Liver (tissue), 9 donors: ENCODE data around the gene QRICH1. TPM values are rescaled to one million over a fixed set of nuclear protein-coding genes. Genes with fewer than 3 reads are reported as not detected.

Experiments used
- DNase-seq: peaks from one replicate; pipeline ENCODE4 v3.0.0-alpha.2; 2017; ENCODE audit warnings: low spot score
- H3K27ac ChIP-seq, 2 donors: one replicate each; pipeline ENCODE4 v1.7.0; 2013; ENCODE audit warnings: inconsistent platforms in 2 of 2, low read length in 2 of 2, control low read depth in 1 of 2, low read depth in 1 of 2, mild to moderate bottlenecking in 1 of 2
- H3K27me3 ChIP-seq, 4 donors: one replicate each; pipeline versions ENCODE4 v1.6.1 to v1.7.0; 2013; ENCODE audit warnings: low read length in 3 of 4, inconsistent platforms in 1 of 4, mild to moderate bottlenecking in 1 of 4, moderate library complexity in 1 of 4; ENCODE audit not compliant: control insufficient read depth in 4 of 4, insufficient read depth in 4 of 4
- H3K36me3 ChIP-seq, 4 donors: one replicate each; pipeline versions ENCODE4 v1.6.1 to v1.7.0; 2013; ENCODE audit warnings: low read length in 3 of 4, mild to moderate bottlenecking in 3 of 4, low read depth in 1 of 4, moderate library complexity in 1 of 4; ENCODE audit not compliant: control insufficient read depth in 4 of 4, insufficient read depth in 3 of 4
- H3K4me1 ChIP-seq, 4 donors: one replicate each; pipeline versions ENCODE4 v1.6.1 to v1.7.0; 2013; ENCODE audit warnings: low read length in 3 of 4, mild to moderate bottlenecking in 3 of 4, moderate library complexity in 1 of 4; ENCODE audit not compliant: control insufficient read depth in 4 of 4, insufficient read depth in 4 of 4
- H3K4me3 ChIP-seq, 3 donors: one replicate each; pipeline versions ENCODE4 v1.6.1 to v1.7.0; 2013; ENCODE audit warnings: low read length in 3 of 3, control low read depth in 1 of 3, low read depth in 1 of 3, mild to moderate bottlenecking in 1 of 3
- H3K9ac ChIP-seq, 2 donors: one replicate each; pipeline ENCODE4 v1.7.0; 2013; ENCODE audit warnings: low read length in 2 of 2, mild to moderate bottlenecking in 2 of 2, moderate library complexity in 2 of 2, control low read depth in 1 of 2, low read depth in 1 of 2
- H3K9me3 ChIP-seq, 4 donors: one replicate each; pipeline versions ENCODE4 v1.6.1 to v1.7.0; 2013; ENCODE audit warnings: low read length in 3 of 4; ENCODE audit not compliant: control insufficient read depth in 4 of 4
- ATF3 ChIP-seq: IDR thresholded peaks from 2 replicates; pipeline ENCODE4 v1.6.1; 2016; ENCODE audit warnings: antibody characterized with exemption
- CTCF ChIP-seq: fragments of 150-350 bp; IDR thresholded peaks from 2 replicates; pipeline ENCODE4 v1.5.1; 2017; ENCODE audit warnings: improper control_type of control experiment, low read depth, low read length; ENCODE audit not compliant: missing input control
- EGR1 ChIP-seq, 2 donors: IDR thresholded peaks; 2 replicates each; pipeline ENCODE4 v1.6.1; 2016 to 2018; ENCODE audit warnings: antibody characterized with exemption in 2 of 2, low read depth in 2 of 2
- FOXA1 ChIP-seq: IDR thresholded peaks from 2 replicates; pipeline ENCODE4 v1.6.1; 2016; ENCODE audit warnings: antibody characterized with exemption
- FOXA2 ChIP-seq: IDR thresholded peaks from 2 replicates; pipeline ENCODE4 v1.6.1; 2016; ENCODE audit warnings: antibody characterized with exemption
- GABPA ChIP-seq, 2 donors: IDR thresholded peaks in 1 of 2; conservative IDR thresholded peaks in 1 of 2; 2 replicates each; pipeline ENCODE4 v1.6.1; 2016; ENCODE audit warnings: antibody characterized with exemption in 2 of 2, mild to moderate bottlenecking in 1 of 2, moderate library complexity in 1 of 2
- HNF4A ChIP-seq, 2 donors: conservative IDR thresholded peaks; 2 replicates each; pipeline ENCODE4 v1.6.1; 2016; ENCODE audit warnings: antibody characterized with exemption in 2 of 2, mild to moderate bottlenecking in 2 of 2
- HNF4G ChIP-seq: IDR thresholded peaks from 2 replicates; pipeline ENCODE4 v1.6.1; 2016; ENCODE audit warnings: antibody characterized with exemption
- JUND ChIP-seq, 2 donors: IDR thresholded peaks; 2 replicates each; pipeline ENCODE4 v1.6.1; 2016; ENCODE audit warnings: antibody characterized with exemption in 2 of 2
- NR2F2 ChIP-seq: IDR thresholded peaks from 2 replicates; pipeline ENCODE4 v1.6.1; 2016; ENCODE audit warnings: antibody characterized with exemption
- REST ChIP-seq: IDR thresholded peaks from 2 replicates; pipeline ENCODE4 v1.6.1; 2016; ENCODE audit warnings: antibody characterized with exemption, mild to moderate bottlenecking
- RXRA ChIP-seq, 2 donors: IDR thresholded peaks; 2 replicates each; pipeline ENCODE4 v1.6.1; 2017 to 2018; ENCODE audit warnings: antibody characterized with exemption in 2 of 2, mild to moderate bottlenecking in 1 of 2
- SP1 ChIP-seq: IDR thresholded peaks from 2 replicates; pipeline ENCODE4 v1.6.1; 2018; ENCODE audit warnings: antibody characterized with exemption, mild to moderate bottlenecking
- YY1 ChIP-seq: IDR thresholded peaks from 2 replicates; pipeline ENCODE4 v1.6.1; 2016; ENCODE audit warnings: antibody characterized with exemption, mild to moderate bottlenecking
- ZBTB33 ChIP-seq: IDR thresholded peaks from 2 replicates; pipeline ENCODE4 v1.6.1; 2016; ENCODE audit warnings: antibody characterized with exemption
- WGBS: extraction: QIAGEN DNeasy Blood & Tissue Kit; methylation state at CpG from one replicate; pipeline ENCODE4 v1.1.7; 2013; 5-methylcytosine and 5-hydroxymethylcytosine counted together
- polyA plus RNA-seq, 2 donors: library from polyadenylated mRNA; stranded (reverse) in 1 of 2; unstranded in 1 of 2; fragments of 200-250 nt in 1 of 2; fragments of >200 nt in 1 of 2; fragmentation: Nextera tagmentation in 1 of 2; extraction: Ambion mirVana in 1 of 2; gene quantifications; one replicate each; pipeline versions ENCODE4 v1.2.1 to v1.2.3, GENCODE V29; 2013 to 2015
- total RNA-seq, 2 donors: library from RNA; depleted of rRNA; stranded (reverse); fragments of >200 nt; gene quantifications; one replicate each; pipeline ENCODE4 v1.2.3, GENCODE V29; 2014
- donor health status: healthy.
- donor health status: healthy.
- donor health status: healthy.
- donor health status: healthy.
- donor health status: healthy.

Gene QRICH1
- total and polyA plus RNA-seq, 4 donors = 17.3 to 35.1 (median 25.7) TPM

GRCh38 chr3:49007068-49007770, 86.7 kb downstream of the QRICH1 start, which contains the start of gene WDR6:
Gene WDR6, plus strand, starts transcription at chr3:49007391. Its CDS starts 41 bp downstream, at chr3:49007432.
- H3K4me1 ChIP-seq = peaks cover 6 to 31% (median 20%) of the 10 kb centered on the region in 4 donors
- peak within 1 kb of the TSS; percentile 66 to 81 for H3K9ac ChIP-seq
- no peaks in the 10 kb centered on the region for H3K9me3 ChIP-seq
- peak; percentile 72 to 80 for TF ChIP-seq EGR1 (IDR thresholded peaks at IDR 0.05; ENCODE audit: low read depth in 2 of 2)
- TF ChIP-seq FOXA2 = no peak
- TF ChIP-seq ATF3 = no peak
- peak; percentile 82 for TF ChIP-seq YY1
- TF ChIP-seq REST = peak; percentile 47
- peak; percentile 86 for TF ChIP-seq SP1
- TF ChIP-seq RXRA (IDR thresholded peaks at IDR 0.05) = peak; percentile 27 to 52
- peak; percentile 16 for TF ChIP-seq NR2F2
- peak in 1 of 2 donors; percentile 41 for TF ChIP-seq HNF4A (conservative IDR thresholded peaks at IDR 0.05)
- no peak for TF ChIP-seq HNF4G
- TF ChIP-seq CTCF = peak; percentile 31
- TF ChIP-seq JUND (IDR thresholded peaks at IDR 0.05) = peak in 1 of 2 donors; percentile 19
- no peak for TF ChIP-seq FOXA1
- TF ChIP-seq ZBTB33 = peak; percentile 99
- peak in 1 of 2 donors; percentile 30 for TF ChIP-seq GABPA (IDR thresholded peaks at IDR 0.05 in 1 of 2, conservative IDR thresholded peaks at IDR 0.05 in 1 of 2)
- peaks cover 0 to 9% (median under 1%) of the 10 kb centered on the region in 4 donors for H3K36me3 ChIP-seq
- H3K27me3 ChIP-seq = no peaks in the 10 kb centered on the region
- peak within 1 kb of the TSS; percentile 64 to 86 (median 69) for H3K4me3 ChIP-seq
- under 1% methylated on average over 65 of the region's 65 CpGs for WGBS
- H3K27ac ChIP-seq = peak within 1 kb of the TSS; percentile 80 to 98
- peak; percentile 91 for DNase-seq
